NCI-H446 (cell line): Measurements from ENCODE around the gene TANC1.

Source experiments
- DNase-seq, 2 experiments: peaks; one replicate each; lab custom pipeline; 2025; lab: John Stamatoyannopoulos, UW

Gene TANC1

DNA sequence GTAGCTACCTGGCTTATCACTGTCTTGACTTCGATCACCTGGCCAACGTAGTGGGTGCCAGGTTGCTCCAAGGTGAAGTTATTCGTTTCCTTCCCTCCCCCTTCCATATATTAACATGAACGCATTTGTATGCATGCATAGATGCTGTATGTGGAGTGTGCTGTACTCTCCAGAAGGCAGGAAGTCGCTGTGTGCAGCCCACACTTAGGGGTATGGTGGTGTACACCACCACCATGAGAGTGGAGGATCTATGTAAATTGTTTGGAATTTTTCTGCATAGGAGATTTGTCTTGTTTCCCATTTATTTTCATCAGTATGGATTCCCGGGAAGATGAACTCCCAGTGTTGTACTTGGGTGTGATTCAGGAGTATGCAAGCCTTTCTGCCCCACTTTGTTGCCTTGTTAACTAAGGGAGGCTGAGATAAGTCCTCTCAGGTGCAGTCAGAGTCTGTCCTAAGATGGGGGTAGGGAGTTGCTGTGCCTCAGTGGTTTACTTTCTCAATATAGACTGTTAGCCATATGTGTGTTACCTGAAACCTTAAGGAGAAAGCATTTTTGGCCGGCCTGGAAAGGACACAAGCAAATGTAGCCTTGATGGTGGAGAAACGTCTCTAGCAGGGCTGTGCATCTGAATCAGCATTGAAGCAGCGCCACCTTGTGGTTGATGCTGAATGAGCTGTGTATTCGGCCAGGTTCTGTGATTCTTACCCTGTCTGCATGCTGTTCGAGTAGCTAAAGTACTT lies 149.8 kb downstream of the TANC1 start:
- DNase-seq: peak; percentile 55 to 86

DNA sequence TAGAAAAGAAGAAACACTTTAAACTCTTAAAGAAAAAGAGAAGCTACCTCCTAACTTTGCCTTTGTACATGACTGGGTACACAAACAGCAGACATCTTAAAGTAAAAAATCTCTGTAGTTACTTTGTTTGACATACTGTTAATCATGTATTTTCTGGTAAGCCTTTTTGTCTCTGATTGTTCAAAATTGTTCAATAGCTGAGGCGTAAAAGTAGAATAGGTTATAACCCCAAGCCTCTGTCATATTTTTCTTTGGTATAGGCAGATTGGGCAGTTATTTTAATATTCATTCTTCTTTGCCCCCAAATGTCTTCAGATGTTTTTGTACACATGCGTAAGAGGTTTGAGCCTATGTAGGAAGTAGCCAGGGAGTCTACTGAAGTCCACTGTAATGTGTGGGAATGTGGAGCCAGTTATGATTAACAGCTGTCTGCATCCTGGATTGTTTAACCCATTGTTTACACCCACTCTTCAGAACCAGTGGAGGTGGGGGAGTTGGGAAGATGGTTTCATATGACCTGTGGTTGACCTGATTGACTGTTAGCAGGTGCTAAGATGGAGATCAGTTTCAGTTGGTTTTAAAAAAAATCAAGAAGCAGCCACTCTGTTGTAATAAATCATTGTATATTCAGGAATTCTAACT lies 150.5 kb downstream of the TANC1 start:
- DNase-seq: no peak

DNA sequence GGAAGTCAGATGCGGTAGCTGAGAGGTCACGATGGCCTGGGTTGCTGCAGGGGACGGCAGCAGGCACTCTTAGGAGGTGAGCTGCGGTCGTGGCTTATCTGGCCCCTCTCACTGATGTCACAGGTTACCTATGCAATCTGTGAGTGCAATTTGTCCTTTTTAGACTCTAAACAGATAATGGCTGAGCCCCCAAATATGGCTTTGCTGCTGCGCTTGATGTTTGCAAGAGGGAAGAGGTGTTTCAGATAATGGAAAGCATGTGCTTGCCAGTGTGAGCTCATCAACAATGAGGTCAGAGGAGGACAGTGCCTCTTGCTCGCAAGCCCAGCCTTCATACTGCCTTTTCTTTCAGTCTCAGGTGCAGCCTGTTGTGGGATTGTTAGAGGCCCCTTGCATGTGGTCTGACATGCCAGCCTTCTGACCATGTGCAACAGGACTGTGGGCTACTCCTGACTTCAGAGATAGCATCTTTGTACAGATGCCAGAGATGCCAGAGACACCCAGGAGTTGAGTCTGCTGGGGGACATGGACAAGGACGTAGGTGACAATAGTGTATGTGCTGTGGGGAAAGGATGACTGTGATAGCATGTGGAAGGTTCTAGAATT lies 151.3 kb downstream of the TANC1 start:
- no peak for DNase-seq

GRCh38 chr2:159123786-159124185 lies 155.3 kb downstream of the TANC1 start:
- no peak for DNase-seq

GRCh38 chr2:159124441-159124911 lies 156.0 kb downstream of the TANC1 start:
- DNase-seq: no peak

- no peak for DNase-seq
Measured at GRCh38 chr2:159124931-159125467, 156.6 kb downstream of the TANC1 start.

DNA sequence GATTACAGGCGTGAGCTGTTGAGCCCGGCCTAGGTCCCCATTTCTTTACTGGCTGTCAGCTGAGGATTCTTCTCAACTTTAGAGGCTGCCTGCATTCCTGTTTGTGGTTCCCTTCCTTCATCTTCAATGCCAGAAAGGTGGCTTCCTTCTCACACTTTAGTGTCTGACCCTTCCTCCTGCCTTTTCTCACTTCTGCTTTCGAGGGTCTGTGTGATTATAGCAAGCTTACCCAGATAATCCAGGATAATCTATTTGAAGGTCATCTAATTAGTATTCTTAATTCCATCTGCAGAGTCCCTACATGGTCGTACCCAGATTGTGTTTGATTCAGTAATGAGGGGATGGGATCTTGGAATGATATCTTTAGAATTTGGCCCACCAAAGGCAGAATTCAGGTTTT lies 157.4 kb downstream of the TANC1 start:
- DNase-seq: no peak

DNA sequence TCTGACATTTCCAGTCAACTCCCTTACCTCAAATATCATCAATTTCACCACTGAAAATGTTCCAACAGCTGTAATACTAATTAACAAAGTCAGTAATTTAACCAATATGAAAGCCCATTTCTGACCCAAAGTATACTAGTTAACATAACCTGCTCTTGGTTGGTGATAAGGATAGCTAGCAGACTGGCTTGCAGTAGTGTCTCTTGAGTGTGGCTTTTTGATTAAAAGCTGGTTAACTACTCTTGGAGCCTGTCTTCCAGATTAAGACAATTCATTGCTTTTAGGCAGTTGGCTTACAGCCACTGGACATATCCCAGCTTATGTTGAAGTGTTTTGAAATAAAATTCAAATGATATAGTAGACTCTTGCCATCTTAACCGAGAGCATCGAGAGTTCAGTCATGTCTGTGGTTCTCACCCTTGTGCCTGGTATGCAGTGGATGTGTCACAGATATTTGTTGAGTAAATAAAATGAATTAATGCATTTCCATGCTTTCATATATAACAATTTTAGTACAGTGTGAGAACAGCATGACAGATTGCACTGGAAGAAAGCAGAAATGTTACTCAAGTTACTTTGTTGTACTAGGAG lies 158.1 kb downstream of the TANC1 start:
- no peak for DNase-seq

DNA sequence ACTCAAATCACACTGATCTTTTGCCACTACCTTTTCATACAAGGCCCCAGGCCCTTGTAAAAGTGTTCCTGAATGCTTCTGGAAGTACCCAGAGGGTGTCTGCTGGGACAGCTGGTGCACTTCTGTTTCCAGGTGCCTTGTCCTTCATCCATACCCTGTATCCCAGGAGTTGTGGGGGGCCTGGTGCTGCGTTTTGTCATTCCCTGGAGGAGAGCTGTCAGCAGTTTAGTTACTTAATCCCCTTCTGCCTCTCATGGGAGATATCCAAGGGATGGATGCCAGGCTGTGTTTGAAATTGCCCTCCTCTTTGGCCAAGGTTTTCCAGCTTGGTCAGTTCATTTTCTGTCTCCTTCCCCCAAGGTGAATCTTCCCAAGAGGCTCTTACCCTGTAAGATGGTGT lies 159.8 kb downstream of the TANC1 start:
- peak in 1 of 2 experiments; percentile 18 for DNase-seq

DNA sequence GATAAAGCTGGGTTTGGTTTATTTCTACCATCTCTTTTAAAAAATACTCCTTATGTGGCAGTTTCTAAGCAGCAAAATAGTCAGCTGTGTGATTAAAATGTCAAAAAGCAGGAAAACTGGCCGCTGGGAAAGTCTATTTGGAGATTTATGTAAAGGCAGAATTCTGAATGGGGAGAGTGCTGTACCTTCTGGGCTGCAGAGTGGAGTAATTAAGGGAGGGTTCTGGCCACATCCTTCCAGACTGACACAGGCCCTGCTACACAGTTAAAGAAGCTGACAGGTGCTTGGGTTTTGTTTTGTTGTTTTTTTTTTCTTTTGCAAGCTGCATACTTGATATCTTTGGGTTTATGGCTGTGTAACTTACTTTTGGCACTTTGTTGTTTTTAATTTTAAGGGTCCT lies 160.8 kb downstream of the TANC1 start:
- no peak for DNase-seq

- DNase-seq: peak in 1 of 2 experiments; percentile 59
Measured at GRCh38 chr2:159129824-159130223, 161.4 kb downstream of the TANC1 start.

DNA sequence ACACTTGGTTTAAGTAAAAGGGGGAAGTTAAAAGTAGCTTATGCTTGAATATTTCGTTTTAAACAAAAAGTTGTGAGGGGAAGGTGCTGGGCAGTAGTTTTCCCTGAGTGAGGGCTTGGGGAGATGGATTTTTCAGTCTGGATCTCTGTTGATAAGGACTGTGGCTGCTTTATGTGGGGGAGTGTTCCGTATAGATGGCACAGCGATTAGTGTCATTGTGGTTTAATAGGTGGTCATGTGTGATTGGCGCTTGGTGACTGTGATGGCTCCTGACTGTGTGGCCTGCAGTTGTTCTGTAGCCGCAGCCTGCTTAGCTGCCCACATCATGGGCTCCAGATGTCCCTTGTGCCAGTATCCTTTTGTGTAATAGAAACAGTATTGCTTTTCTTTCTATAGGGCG lies 161.9 kb downstream of the TANC1 start:
- DNase-seq: no peak

- no peak for DNase-seq
Measured at GRCh38 chr2:159131267-159131913, 162.9 kb downstream of the TANC1 start.

GRCh38 chr2:159131914-159132281 lies 163.5 kb downstream of the TANC1 start:
- no peak for DNase-seq

GRCh38 chr2:159133797-159134196 lies 165.4 kb downstream of the TANC1 start:
- no peak for DNase-seq

DNA sequence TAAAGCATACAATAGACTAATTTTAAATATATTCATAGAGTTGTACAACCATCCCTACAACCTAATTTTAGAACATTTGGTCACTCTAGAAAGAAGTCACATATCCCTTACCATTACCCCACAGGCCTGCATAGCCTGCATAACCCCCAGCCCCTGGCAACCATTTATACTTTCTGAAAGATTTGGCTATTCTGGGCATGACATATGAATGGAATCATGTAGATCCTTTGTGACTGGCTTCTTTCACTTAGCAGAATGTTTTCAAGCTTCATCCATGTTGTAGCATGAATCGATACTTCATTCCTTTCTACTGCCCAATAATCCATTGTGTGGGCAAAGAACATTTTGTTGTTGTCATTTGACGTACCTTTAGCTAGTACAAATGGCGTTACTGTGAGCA lies 166.5 kb downstream of the TANC1 start:
- no peak for DNase-seq

DNA sequence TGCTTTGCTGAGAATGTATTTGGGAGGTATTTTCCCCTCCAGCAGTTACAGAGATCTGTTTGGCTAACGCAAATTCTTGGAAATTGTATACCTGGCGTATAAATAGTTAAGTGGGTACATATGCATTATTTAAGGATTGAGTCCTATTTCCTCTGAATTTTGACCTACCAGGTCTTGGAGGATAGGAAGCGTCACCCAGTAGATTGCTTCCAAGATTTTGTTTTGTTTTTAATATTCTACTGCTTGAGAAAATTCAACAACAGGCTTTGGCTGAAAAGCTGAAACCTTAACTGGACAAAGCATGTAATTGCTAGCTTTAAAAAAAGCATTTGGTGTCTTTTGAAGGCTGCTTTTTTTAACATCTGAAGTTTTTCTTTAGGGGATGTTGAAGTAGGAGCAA lies 168.0 kb downstream of the TANC1 start:
- DNase-seq: no peak

- no peak for DNase-seq
Measured at GRCh38 chr2:159137511-159138241, 169.2 kb downstream of the TANC1 start.

- no peak for DNase-seq
Measured at GRCh38 chr2:159138642-159139182, 170.3 kb downstream of the TANC1 start.

DNA sequence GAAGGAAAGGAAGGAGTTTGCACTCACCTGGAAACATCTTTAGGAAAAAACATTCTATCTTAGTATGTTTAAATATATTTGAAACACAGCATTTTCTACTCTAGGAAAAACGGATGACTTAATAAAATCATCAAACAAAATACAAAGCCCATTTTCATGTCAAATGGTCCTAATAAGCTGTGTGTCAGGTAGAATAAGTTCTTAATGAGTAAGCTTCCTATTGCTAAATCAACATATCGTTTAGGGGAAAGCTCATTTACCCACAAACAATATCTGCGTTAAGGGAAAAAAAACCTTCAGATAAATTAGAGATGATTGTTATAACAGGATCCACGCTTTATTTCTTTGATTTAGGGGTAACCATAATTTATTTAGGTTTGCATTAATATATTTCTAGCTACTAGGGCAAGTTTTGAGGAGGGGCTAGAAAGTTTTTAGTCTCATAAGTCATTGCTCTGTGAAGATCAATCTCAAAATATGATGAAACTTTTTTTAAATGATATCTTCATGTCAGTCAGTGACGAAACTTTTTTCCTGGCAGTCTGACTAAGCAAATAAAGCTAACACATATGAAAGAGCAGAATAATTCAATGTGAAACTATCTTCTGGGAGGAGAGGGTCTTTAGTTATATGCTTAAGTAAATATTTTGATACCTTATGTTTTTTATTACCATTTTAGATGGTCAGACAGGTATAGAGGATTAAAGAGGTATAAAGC lies 170.9 kb downstream of the TANC1 start:
- DNase-seq: no peak
